ENCODE measurements around the gene PLIN5.

The PLIN5 gene

DNA sequence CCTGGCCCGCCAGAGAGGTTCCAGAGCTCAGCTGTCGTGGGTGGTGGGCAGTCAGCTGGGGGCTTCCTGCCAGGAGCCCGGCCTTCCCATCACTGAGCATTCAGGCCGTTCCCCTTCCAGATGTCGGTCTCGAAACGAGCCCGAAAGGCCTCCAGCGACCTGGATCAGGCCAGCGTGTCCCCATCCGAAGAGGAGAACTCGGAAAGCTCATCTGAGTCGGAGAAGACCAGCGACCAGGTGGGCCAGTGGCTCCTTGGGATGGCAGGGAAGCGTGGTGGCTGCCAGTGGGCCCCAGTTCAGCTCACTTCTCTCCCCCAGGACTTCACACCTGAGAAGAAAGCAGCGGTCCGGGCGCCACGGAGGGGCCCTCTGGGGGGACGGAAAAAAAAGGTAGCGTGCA lies 43.6 kb downstream of the PLIN5 start:
- Mint-ChIP-seq H3K9me3 (no peaks in the 10 kb centered on the region), H3K36me3 (ENCODE audit: low read depth) (peaks cover 6% of the 10 kb centered on the region), H3K4me1 (no peaks in the 10 kb centered on the region), H3K27ac (no peak overlapping the region), H3K27me3 (no peaks in the 10 kb centered on the region), H3K4me3 (no peak overlapping the region)
- DNase-seq (no peak), ATAC-seq (no peak)

- DNase-seq (no peak), ATAC-seq (no peak)
- peaks cover 9% of the 10 kb centered on the region for H3K36me3 Mint-ChIP-seq (ENCODE audit: low read depth)
- no peaks in the 10 kb centered on the region for H3K27me3 Mint-ChIP-seq
- no peaks in the 10 kb centered on the region for H3K4me1 Mint-ChIP-seq
- H3K9me3 Mint-ChIP-seq = no peaks in the 10 kb centered on the region
- no peak overlapping the region for H3K4me3 Mint-ChIP-seq
- no peak overlapping the region for H3K27ac Mint-ChIP-seq
Measured at GRCh38 chr19:4488496-4488895, 46.5 kb downstream of the PLIN5 start.

DNA sequence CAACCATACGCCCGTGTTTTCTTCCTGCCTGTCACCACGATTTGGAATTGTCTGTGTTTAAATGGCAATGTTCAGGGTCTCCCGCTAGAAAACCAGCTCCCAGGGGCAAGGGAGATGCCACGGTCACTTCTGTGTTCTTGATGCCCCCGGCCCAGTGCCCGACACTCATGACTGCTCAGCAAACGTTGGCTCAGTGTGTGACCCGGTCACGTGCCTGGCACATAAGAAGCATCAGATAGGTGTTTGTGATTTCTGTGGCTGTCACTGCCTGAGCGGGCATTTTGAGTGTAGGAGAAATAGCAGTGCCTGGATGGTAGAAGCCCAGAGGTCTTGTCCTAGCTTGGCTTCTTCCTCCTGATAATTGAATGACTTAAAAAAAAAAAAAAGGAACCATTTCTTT lies 47.5 kb downstream of the PLIN5 start:
- H3K9me3 Mint-ChIP-seq = no peaks in the 10 kb centered on the region
- no peaks in the 10 kb centered on the region for H3K4me1 Mint-ChIP-seq
- ATAC-seq (no peak), DNase-seq (no peak)
- peaks cover 10% of the 10 kb centered on the region for H3K36me3 Mint-ChIP-seq (ENCODE audit: low read depth)
- H3K27ac Mint-ChIP-seq = no peak overlapping the region
- no peaks in the 10 kb centered on the region for H3K27me3 Mint-ChIP-seq
- H3K4me3 Mint-ChIP-seq = no peak overlapping the region

DNA sequence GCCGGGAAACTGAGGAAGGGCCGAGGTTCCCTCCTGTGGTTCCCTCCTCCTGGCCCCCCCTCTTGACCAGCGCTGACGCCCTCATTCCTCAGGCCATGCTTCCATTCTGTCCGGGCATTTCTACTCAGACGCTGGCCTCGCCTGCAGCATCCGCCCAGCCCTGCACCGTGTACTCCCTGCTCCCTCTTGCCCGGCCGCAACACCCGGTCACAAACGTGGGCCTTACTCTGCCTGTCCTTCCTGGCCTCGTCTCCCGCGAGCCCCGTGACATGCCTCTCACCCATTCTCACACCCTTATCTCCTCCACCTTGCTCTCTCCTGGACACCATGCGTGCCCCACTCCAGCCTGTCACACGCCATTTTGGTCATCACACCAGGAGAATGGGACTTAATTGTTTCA lies 51.6 kb downstream of the PLIN5 start:
- no peaks in the 10 kb centered on the region for H3K4me1 Mint-ChIP-seq
- H3K9me3 Mint-ChIP-seq = no peaks in the 10 kb centered on the region
- no peak for DNase-seq
- ATAC-seq = no peak
- H3K4me3 Mint-ChIP-seq = no peak overlapping the region
- no peak overlapping the region for H3K27ac Mint-ChIP-seq
- peaks cover 4% of the 10 kb centered on the region for H3K36me3 Mint-ChIP-seq (ENCODE audit: low read depth)
- H3K27me3 Mint-ChIP-seq = no peaks in the 10 kb centered on the region

- DNase-seq = no peak
- no peak for ATAC-seq
- no peaks in the 10 kb centered on the region for H3K4me1 Mint-ChIP-seq
- H3K27ac Mint-ChIP-seq = no peak overlapping the region
- H3K27me3 Mint-ChIP-seq = no peaks in the 10 kb centered on the region
- no peak overlapping the region for H3K4me3 Mint-ChIP-seq
- no peaks in the 10 kb centered on the region for H3K9me3 Mint-ChIP-seq
- H3K36me3 Mint-ChIP-seq (ENCODE audit: low read depth) = peaks cover 4% of the 10 kb centered on the region
Measured at GRCh38 chr19:4482721-4483364, 52.2 kb downstream of the PLIN5 start.

GRCh38 chr19:4477034-4477801 lies 57.8 kb downstream of the PLIN5 start:
- H3K36me3 Mint-ChIP-seq (ENCODE audit: low read depth) = peaks cover 2% of the 10 kb centered on the region
- H3K27ac Mint-ChIP-seq = no peak overlapping the region
- peaks cover 12% of the 10 kb centered on the region for H3K4me1 Mint-ChIP-seq
- DNase-seq (no peak), ATAC-seq (no peak)
- H3K27me3 Mint-ChIP-seq = no peaks in the 10 kb centered on the region
- no peaks in the 10 kb centered on the region for H3K9me3 Mint-ChIP-seq
- no peak overlapping the region for H3K4me3 Mint-ChIP-seq

DNA sequence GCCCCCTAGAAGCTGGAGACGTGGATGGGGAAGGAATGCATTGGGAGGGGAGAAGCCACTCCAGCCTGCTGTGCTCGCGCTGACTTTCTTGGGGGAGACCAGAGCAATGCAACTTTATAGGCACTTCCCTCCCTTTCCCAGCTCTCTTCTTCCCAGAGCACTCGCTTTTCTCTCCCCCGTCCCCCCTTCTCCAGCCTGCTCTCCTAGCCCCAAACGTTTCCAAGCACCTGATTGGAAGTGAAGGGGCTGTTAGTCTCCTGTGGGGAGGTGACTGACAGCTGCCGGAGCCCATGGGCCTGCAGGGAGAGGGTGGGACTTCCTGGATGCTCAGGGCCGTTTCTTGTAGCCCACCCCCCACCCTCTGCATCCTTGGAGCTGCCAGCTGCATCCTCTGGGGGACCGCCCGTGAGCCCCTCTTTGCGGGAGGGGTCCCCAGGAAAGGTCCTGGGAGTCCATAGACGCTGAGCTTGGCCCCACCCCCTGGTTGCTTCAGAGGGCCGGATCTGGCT lies 60.5 kb downstream of the PLIN5 start:
- ATAC-seq (no peak), DNase-seq (peak; percentile 34)
- H3K36me3 Mint-ChIP-seq (ENCODE audit: low read depth) = peaks cover 2% of the 10 kb centered on the region
- H3K9me3 Mint-ChIP-seq = no peaks in the 10 kb centered on the region
- H3K27me3 Mint-ChIP-seq = no peaks in the 10 kb centered on the region
- peaks cover 16% of the 10 kb centered on the region for H3K4me1 Mint-ChIP-seq
- peak overlapping the region; percentile 39 for H3K27ac Mint-ChIP-seq
- peak overlapping the region; percentile 75 for H3K4me3 Mint-ChIP-seq

DNA sequence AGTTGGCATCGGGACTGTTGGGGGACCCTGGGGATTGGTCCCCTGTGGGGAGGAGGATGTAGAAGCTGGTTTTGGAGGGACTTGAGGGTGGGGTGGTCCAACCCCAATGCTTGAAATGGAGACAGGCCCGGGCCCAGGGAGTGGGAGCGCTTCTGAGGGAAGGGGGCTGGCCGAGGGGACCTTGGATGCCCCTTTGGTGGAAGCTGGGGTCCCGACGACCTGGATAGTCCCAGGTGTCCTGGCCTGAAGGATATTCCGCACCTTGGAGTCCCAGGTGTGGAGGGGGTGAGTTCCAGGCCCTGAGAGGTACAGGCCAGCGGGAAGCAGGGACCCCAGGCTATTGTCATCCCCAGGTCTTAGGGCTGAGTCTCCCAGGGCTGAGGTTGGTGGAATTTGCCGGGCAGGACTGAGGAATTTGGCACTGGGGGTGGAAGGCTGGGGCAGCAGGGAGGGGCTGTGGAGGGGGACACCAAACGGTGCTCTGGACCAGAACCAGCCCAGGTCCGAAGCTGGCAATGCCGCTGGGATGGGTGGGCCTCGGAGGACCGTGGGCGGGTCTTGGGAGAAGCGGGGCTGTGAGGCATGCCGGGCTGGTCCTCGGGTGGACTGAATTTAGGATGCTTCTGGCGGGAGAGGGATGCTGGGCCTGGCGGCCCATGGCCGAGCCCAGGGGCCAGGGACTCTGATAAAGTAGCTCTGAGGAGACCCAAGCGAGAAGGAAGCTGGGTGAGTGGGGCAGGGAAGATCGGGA lies 61.1 kb downstream of the PLIN5 start:
- no peaks in the 10 kb centered on the region for H3K27me3 Mint-ChIP-seq
- H3K27ac Mint-ChIP-seq = peak overlapping the region; percentile 39
- no peak for ATAC-seq
- no peak for DNase-seq
- H3K4me1 Mint-ChIP-seq = peaks cover 16% of the 10 kb centered on the region
- H3K4me3 Mint-ChIP-seq = peak overlapping the region; percentile 75
- no peaks in the 10 kb centered on the region for H3K9me3 Mint-ChIP-seq
- H3K36me3 Mint-ChIP-seq (ENCODE audit: low read depth) = peaks cover 2% of the 10 kb centered on the region

- no peaks in the 10 kb centered on the region for H3K27me3 Mint-ChIP-seq
Measured at GRCh38 chr19:4473011-4473762, 61.8 kb downstream of the PLIN5 start.

More at GRCh38 chr19:4473011-4473762, 61.8 kb downstream of the PLIN5 start:
- Mint-ChIP-seq H3K4me3 (peak overlapping the region; percentile 75), H3K4me1 (peaks cover 16% of the 10 kb centered on the region), H3K27ac (no peak overlapping the region), H3K9me3 (no peaks in the 10 kb centered on the region), H3K36me3 (ENCODE audit: low read depth) (peaks cover 2% of the 10 kb centered on the region)
- DNase-seq (no peak), ATAC-seq (no peak)

Measured in activated naive CD8-positive, alpha-beta T cell treated with anti-CD3 and anti-CD28 coated beads, Interleukin-2, amount 50 U/mL, for 24 hours (primary cell).